Measurements from ENCODE around the gene ANKRD17.

DNA sequence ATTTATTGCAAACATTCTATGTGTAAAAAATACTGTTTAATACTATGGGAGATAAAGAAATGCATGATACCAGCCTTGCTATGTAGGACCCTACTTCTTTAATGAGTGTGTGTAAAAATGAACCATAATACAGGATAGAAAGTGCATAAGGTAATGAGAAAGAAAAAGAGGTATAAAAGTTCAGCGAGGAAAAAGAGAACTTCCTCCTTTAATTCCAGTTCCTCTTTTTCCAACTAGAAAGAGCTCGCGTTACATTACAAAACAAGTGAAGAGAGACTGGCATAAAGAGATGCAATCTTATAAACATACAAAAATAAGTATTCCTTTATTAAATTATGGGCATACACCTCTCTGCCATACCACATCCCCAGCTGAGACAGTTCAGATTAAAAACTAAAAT is 77.4 kb downstream of the ANKRD17 start:
- no peak for TF ChIP-seq POLR2A (IDR thresholded peaks at IDR 0.05)
- TF ChIP-seq, protein P1, sequence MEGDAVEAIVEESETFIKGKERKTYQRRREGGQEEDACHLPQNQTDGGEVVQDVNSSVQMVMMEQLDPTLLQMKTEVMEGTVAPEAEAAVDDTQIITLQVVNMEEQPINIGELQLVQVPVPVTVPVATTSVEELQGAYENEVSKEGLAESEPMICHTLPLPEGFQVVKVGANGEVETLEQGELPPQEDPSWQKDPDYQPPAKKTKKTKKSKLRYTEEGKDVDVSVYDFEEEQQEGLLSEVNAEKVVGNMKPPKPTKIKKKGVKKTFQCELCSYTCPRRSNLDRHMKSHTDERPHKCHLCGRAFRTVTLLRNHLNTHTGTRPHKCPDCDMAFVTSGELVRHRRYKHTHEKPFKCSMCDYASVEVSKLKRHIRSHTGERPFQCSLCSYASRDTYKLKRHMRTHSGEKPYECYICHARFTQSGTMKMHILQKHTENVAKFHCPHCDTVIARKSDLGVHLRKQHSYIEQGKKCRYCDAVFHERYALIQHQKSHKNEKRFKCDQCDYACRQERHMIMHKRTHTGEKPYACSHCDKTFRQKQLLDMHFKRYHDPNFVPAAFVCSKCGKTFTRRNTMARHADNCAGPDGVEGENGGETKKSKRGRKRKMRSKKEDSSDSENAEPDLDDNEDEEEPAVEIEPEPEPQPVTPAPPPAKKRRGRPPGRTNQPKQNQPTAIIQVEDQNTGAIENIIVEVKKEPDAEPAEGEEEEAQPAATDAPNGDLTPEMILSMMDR (IDR thresholded peaks at IDR 0.05): no peak
